GM12891 (cell line): ENCODE data around the gene MTHFSD.

Experiments used
- POLR2A ChIP-seq: IDR thresholded peaks from 2 replicates; pipeline ENCODE4 v1.6.1; 2011; ENCODE audit warnings: low read depth, low read length, control low read depth
- POLR2AphosphoS5 ChIP-seq: IDR thresholded peaks from 2 replicates; pipeline ENCODE4 v1.6.1; 2011; ENCODE audit warnings: low read depth, low read length, control low read depth
- SPI1 ChIP-seq: IDR thresholded peaks from 2 replicates; pipeline ENCODE4 v1.6.1; 2011; ENCODE audit warnings: low read depth, low read length, control low read depth
- TAF1 ChIP-seq: IDR thresholded peaks from 2 replicates; pipeline ENCODE4 v1.6.1; 2011; ENCODE audit warnings: low read depth, low read length, control low read depth

- no peak for TF ChIP-seq POLR2AphosphoS5
- no peak for TF ChIP-seq TAF1
- no peak for TF ChIP-seq SPI1
- TF ChIP-seq POLR2A, result no peak
Observed at GRCh38 chr16:86525696-86526095, 29.3 kb downstream of the MTHFSD start.
